Endothelial cell of umbilical vein (primary cell): ENCODE measurements around the gene NGF.

Experiments
- CTCF ChIP-seq, 2 donors: IDR thresholded peaks; 1 replicate in 1 of 2; 2 replicates in 1 of 2; pipeline ENCODE4 v1.5.1; 2011; ENCODE audit warnings: low read length in 2 of 2, mild to moderate bottlenecking in 2 of 2, moderate library complexity in 2 of 2, control low read depth in 1 of 2, inconsistent platforms in 1 of 2, low read depth in 1 of 2; ENCODE audit not compliant: insufficient read depth in 1 of 2; ENCODE audit errors: extremely low read depth in 1 of 2
- EZH2 ChIP-seq: IDR thresholded peaks from 2 replicates; pipeline ENCODE4 v1.6.1; 2012; ENCODE audit warnings: borderline replicate concordance, low read depth, mild to moderate bottlenecking, moderate library complexity, low read length, inconsistent platforms; ENCODE audit not compliant: severe bottlenecking
- FOS ChIP-seq: IDR thresholded peaks from 2 replicates; pipeline ENCODE4 v1.6.1; 2011; ENCODE audit warnings: mild to moderate bottlenecking, low read length, moderate library complexity, borderline replicate concordance; ENCODE audit not compliant: insufficient read depth
- GATA2 ChIP-seq: IDR thresholded peaks from 2 replicates; pipeline ENCODE4 v1.7.0; 2011; ENCODE audit warnings: low read depth, mild to moderate bottlenecking, moderate library complexity, mixed read lengths, low read length; ENCODE audit not compliant: insufficient read length, insufficient read depth
- JUN ChIP-seq: IDR thresholded peaks from 2 replicates; pipeline ENCODE4 v1.6.1; 2011; ENCODE audit warnings: borderline replicate concordance, low read depth; ENCODE audit not compliant: insufficient read length, insufficient read depth
- MAX ChIP-seq: IDR thresholded peaks from 2 replicates; pipeline ENCODE4 v1.6.1; 2011; ENCODE audit not compliant: insufficient read depth, insufficient read length
- MYC ChIP-seq: IDR thresholded peaks from one replicate; pipeline ENCODE4 v1.6.1; 2011; ENCODE audit warnings: mild to moderate bottlenecking, low read depth, low read length
- POLR2A ChIP-seq: IDR thresholded peaks from 2 replicates; pipeline ENCODE4 v1.6.1; 2012; ENCODE audit warnings: low read depth, mild to moderate bottlenecking, control low read depth, low read length
- POLR2AphosphoS5 ChIP-seq: IDR thresholded peaks from 2 replicates; pipeline ENCODE4 v1.6.1; 2012; ENCODE audit warnings: low read depth, mild to moderate bottlenecking, control low read depth, low read length, moderate library complexity; ENCODE audit not compliant: insufficient read depth

GRCh38 chr1:115293899-115294298 lies 44.1 kb downstream of the NGF start:
- no peak for TF ChIP-seq POLR2AphosphoS5
- TF ChIP-seq CTCF (IDR thresholded peaks at IDR 0.05; ENCODE audit: extremely low read depth in 1 of 2, insufficient read depth in 1 of 2, low read depth in 1 of 2, low read length in 2 of 2): no peak
- TF ChIP-seq POLR2A: no peak
- TF ChIP-seq EZH2: no peak
- TF ChIP-seq FOS: no peak
- no peak for TF ChIP-seq MAX
- no peak for TF ChIP-seq JUN
- no peak for TF ChIP-seq MYC
- no peak for TF ChIP-seq GATA2
